Ovary (tissue), 3 donors: ENCODE results near the gene TUG1.

ENCODE experiments used
- POLR2A ChIP-seq: fragments of 450-650 bp; IDR thresholded peaks from one replicate; pipeline ENCODE4 v1.6.1; 2017; ENCODE audit warnings: antibody characterized with exemption, mild to moderate bottlenecking, moderate library complexity
- TF ChIP-seq, protein P1 (sequence below), 3 donors: fragments of 450-650 bp in 2 of 3; fragments of 200-600 bp in 1 of 3; IDR thresholded peaks; one replicate each; pipeline versions ENCODE4 v1.5.1 to v1.8.0; 2016 to 2022; ENCODE audit warnings: antibody characterized with exemption in 3 of 3, mild to moderate bottlenecking in 1 of 3
- donor health status: DM: no; HTN: no; CAD: no.

DNA sequence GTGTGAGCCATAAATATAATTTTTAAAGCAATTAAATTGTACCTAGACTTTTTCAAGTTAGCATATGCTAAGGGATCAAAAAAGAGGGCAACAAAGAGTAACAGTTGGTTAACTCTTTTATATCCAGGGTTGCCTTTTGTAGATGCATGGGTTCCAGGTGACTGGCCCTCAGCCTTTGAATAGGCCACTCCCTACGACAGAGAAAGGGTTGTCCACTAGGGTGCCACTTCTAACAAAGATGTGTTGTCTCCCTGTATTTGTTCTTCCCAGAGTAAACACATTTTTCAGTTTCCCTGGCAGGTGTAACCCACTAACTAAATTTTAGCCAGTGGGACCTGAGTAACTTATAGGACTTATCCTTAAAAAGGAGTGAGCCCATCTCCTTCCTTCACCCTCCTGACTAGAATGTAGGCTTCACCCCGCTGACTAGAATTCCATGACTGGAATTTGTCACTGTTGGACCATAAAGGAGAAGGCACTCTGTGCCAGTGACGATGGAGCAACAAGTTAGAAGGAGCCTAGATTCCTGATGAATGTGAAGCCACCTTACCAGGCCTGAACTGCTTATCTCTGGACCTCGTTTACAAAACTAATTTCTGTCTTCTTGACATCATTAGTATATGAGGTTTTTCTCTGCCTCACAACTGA, 16.6 kb downstream of the TUG1 start:
- TF ChIP-seq, protein P1, sequence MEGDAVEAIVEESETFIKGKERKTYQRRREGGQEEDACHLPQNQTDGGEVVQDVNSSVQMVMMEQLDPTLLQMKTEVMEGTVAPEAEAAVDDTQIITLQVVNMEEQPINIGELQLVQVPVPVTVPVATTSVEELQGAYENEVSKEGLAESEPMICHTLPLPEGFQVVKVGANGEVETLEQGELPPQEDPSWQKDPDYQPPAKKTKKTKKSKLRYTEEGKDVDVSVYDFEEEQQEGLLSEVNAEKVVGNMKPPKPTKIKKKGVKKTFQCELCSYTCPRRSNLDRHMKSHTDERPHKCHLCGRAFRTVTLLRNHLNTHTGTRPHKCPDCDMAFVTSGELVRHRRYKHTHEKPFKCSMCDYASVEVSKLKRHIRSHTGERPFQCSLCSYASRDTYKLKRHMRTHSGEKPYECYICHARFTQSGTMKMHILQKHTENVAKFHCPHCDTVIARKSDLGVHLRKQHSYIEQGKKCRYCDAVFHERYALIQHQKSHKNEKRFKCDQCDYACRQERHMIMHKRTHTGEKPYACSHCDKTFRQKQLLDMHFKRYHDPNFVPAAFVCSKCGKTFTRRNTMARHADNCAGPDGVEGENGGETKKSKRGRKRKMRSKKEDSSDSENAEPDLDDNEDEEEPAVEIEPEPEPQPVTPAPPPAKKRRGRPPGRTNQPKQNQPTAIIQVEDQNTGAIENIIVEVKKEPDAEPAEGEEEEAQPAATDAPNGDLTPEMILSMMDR (IDR thresholded peaks at IDR 0.05), result no peak
- no peak for TF ChIP-seq POLR2A
